Measurements from ENCODE around the gene VWDE.

VWDE gene

DNA sequence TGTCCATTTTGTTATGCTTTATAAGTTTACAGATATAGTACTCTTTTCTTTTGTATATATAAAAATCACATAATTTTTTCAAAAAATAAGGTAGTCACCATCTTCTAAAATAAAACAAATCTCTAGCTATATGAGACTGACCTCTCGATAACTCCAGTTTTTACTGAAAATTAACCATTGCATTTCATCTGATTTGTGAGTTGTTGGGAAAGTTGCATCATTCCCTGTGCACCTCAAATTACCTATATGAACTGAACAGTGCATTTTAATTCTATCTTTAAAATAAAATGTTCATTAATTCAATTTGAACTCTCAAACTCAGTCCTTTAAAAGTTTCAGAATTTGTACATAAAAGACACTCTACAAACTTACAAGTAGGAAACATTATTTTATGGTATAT is 86.0 kb downstream of the VWDE start:
- H3K27me3 ChIP-seq (ENCODE audit: insufficient read depth, low read length) = no peaks in the 10 kb centered on the region
- H3K79me2 ChIP-seq (ENCODE audit: control insufficient read depth, insufficient read depth, low read length, poor library complexity) = no peaks in the 10 kb centered on the region
- H3K4me3 ChIP-seq (ENCODE audit: low read depth, low read length) = no peak overlapping the region
- no peak overlapping the region for H4K91ac ChIP-seq (ENCODE audit: low read depth, low read length)
- H3K23ac ChIP-seq (ENCODE audit: low read length) = no peak overlapping the region
- no peak overlapping the region for H3K18ac ChIP-seq (ENCODE audit: low read length)
- no peaks in the 10 kb centered on the region for H3K4me1 ChIP-seq (ENCODE audit: control insufficient read depth in 1 of 2, insufficient read depth in 2 of 2, low read length in 2 of 2)
- no CpG with 5 or more reads among the region's 1 CpG for WGBS (ENCODE audit: extremely low coverage, insufficient coverage, insufficient read length)
- H2AK5ac ChIP-seq (ENCODE audit: low read length) = no peak overlapping the region
- H3K14ac ChIP-seq (ENCODE audit: low read length) = no peak overlapping the region
- DNase-seq = no peak
- H3K4ac ChIP-seq (ENCODE audit: low read depth, low read length) = no peak overlapping the region
- H4K12ac ChIP-seq (ENCODE audit: low read depth, low read length) = no peak overlapping the region
- no peak overlapping the region for H2AFZ ChIP-seq (ENCODE audit: insufficient read depth, low read length, poor library complexity)
- no peaks in the 10 kb centered on the region for H3K36me3 ChIP-seq (ENCODE audit: control insufficient read depth in 1 of 2, insufficient read depth in 2 of 2, low read length in 2 of 2)
- no peaks in the 10 kb centered on the region for H3K79me1 ChIP-seq (ENCODE audit: low read length)
- H2BK12ac ChIP-seq (ENCODE audit: low read length) = no peak overlapping the region
- H3K4me2 ChIP-seq (ENCODE audit: low read length) = no peak overlapping the region
- no peak overlapping the region for H2BK5ac ChIP-seq (ENCODE audit: low read depth, low read length, poor library complexity)
- H3K9ac ChIP-seq (ENCODE audit: low read length) = no peak overlapping the region
- H2BK120ac ChIP-seq (ENCODE audit: insufficient read depth, low read length, poor library complexity) = no peak overlapping the region
- H3K27ac ChIP-seq (ENCODE audit: low read depth, low read length) = no peak overlapping the region
- H4K8ac ChIP-seq (ENCODE audit: low read depth, low read length) = no peak overlapping the region
- no peaks in the 10 kb centered on the region for H3K9me3 ChIP-seq (ENCODE audit: insufficient read depth, low read depth, low read length)

DNA sequence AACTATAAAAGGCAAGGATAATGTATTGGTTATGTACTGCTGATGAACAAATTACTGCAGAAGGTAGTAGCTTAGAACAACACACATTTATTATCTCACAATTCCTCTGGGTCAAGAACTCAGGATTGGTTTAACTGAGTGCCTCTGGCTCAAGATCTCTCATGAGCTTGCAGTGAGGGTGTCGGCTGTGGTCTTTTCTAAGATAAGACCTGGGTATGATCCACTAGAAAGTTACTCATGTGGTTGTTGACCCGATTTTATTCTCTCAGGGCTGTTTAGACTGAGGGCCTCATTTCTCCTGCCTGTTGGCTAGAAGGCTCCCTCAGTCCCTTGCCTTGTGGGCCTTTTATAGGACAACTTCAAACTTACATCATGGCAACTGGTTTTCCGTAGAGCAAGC is 86.7 kb downstream of the VWDE start:
- H2BK5ac ChIP-seq (ENCODE audit: low read depth, low read length, poor library complexity) = no peak overlapping the region
- no peak overlapping the region for H2BK12ac ChIP-seq (ENCODE audit: low read length)
- H3K79me1 ChIP-seq (ENCODE audit: low read length) = no peaks in the 10 kb centered on the region
- H2AK5ac ChIP-seq (ENCODE audit: low read length) = no peak overlapping the region
- no peak overlapping the region for H3K18ac ChIP-seq (ENCODE audit: low read length)
- H3K4me3 ChIP-seq (ENCODE audit: low read depth, low read length) = no peak overlapping the region
- H3K36me3 ChIP-seq (ENCODE audit: control insufficient read depth in 1 of 2, insufficient read depth in 2 of 2, low read length in 2 of 2) = no peaks in the 10 kb centered on the region
- no peak overlapping the region for H2BK120ac ChIP-seq (ENCODE audit: insufficient read depth, low read length, poor library complexity)
- whole genome bisulfite sequencing (ENCODE audit: extremely low coverage, insufficient coverage, insufficient read length) = no CpG with 5 or more reads among the region's 3 CpGs
- no peaks in the 10 kb centered on the region for H3K79me2 ChIP-seq (ENCODE audit: control insufficient read depth, insufficient read depth, low read length, poor library complexity)
- no peaks in the 10 kb centered on the region for H3K4me1 ChIP-seq (ENCODE audit: control insufficient read depth in 1 of 2, insufficient read depth in 2 of 2, low read length in 2 of 2)
- no peaks in the 10 kb centered on the region for H3K27me3 ChIP-seq (ENCODE audit: insufficient read depth, low read length)
- no peak for DNase-seq
- H4K8ac ChIP-seq (ENCODE audit: low read depth, low read length) = no peak overlapping the region
- H2AFZ ChIP-seq (ENCODE audit: insufficient read depth, low read length, poor library complexity) = no peak overlapping the region
- H3K23ac ChIP-seq (ENCODE audit: low read length) = no peak overlapping the region
- no peak overlapping the region for H3K14ac ChIP-seq (ENCODE audit: low read length)
- no peaks in the 10 kb centered on the region for H3K9me3 ChIP-seq (ENCODE audit: insufficient read depth, low read depth, low read length)
- no peak overlapping the region for H4K91ac ChIP-seq (ENCODE audit: low read depth, low read length)
- H3K4me2 ChIP-seq (ENCODE audit: low read length) = no peak overlapping the region
- no peak overlapping the region for H3K27ac ChIP-seq (ENCODE audit: low read depth, low read length)
- H3K4ac ChIP-seq (ENCODE audit: low read depth, low read length) = no peak overlapping the region
- no peak overlapping the region for H4K12ac ChIP-seq (ENCODE audit: low read depth, low read length)
- no peak overlapping the region for H3K9ac ChIP-seq (ENCODE audit: low read length)

DNA sequence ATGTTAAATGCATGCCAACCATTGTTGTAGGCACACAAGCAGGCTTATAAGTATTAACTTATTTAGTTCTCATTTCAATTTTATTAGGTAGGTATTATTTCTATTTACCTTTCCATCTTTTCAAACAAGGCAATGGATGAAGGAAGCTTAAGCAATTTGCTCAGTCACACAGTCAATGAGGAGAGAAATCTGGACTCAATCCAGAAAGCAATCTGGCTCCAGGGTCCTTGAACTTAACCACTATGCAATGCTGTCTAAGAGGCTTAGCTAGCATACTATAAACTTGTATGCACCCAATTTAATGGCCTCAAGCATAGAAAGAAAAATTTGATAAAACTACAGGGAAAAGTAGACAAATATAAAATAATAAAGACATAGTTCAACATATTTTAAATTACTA is 88.6 kb downstream of the VWDE start:
- Histone ChIP-seq H2BK5ac (ENCODE audit: low read depth, low read length, poor library complexity) (no peak overlapping the region), H3K36me3 (ENCODE audit: control insufficient read depth in 1 of 2, insufficient read depth in 2 of 2, low read length in 2 of 2) (no peaks in the 10 kb centered on the region), H3K4me3 (ENCODE audit: low read depth, low read length) (no peak overlapping the region)

DNA sequence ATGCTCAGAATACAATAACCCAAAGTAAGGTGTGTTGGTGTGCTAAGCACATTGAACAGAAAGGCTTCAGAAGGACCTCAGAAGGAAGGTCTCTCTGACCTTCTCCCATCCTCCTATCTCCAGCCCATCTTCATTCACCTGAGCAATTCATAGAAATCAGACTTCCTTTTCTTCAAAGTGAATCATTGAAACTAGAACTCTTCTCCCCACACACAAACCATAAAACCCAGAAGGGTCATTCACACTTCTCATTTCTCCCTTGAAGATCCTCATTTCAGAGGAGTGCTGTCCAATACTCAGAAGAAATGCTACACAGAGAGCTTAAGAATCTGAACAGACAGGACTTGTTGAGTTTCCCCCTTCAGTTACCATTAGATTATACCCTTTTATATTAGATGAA is 89.5 kb downstream of the VWDE start:
- no peak overlapping the region for H3K4me3 ChIP-seq (ENCODE audit: low read depth, low read length)
- no peak overlapping the region for H3K9ac ChIP-seq (ENCODE audit: low read length)
- H2AFZ ChIP-seq (ENCODE audit: insufficient read depth, low read length, poor library complexity) = no peak overlapping the region
- H3K36me3 ChIP-seq (ENCODE audit: control insufficient read depth in 1 of 2, insufficient read depth in 2 of 2, low read length in 2 of 2) = no peaks in the 10 kb centered on the region
- no peak overlapping the region for H2BK5ac ChIP-seq (ENCODE audit: low read depth, low read length, poor library complexity)
- no peak overlapping the region for H4K8ac ChIP-seq (ENCODE audit: low read depth, low read length)
- H4K12ac ChIP-seq (ENCODE audit: low read depth, low read length) = no peak overlapping the region
- no peaks in the 10 kb centered on the region for H3K79me2 ChIP-seq (ENCODE audit: control insufficient read depth, insufficient read depth, low read length, poor library complexity)
- H3K18ac ChIP-seq (ENCODE audit: low read length) = no peak overlapping the region
- no peaks in the 10 kb centered on the region for H3K27me3 ChIP-seq (ENCODE audit: insufficient read depth, low read length)
- H3K79me1 ChIP-seq (ENCODE audit: low read length) = no peaks in the 10 kb centered on the region
- H3K27ac ChIP-seq (ENCODE audit: low read depth, low read length) = no peak overlapping the region
- H3K23ac ChIP-seq (ENCODE audit: low read length) = no peak overlapping the region
- no peak overlapping the region for H2AK5ac ChIP-seq (ENCODE audit: low read length)
- H3K9me3 ChIP-seq (ENCODE audit: insufficient read depth, low read depth, low read length) = no peaks in the 10 kb centered on the region
- H3K4me1 ChIP-seq (ENCODE audit: control insufficient read depth in 1 of 2, insufficient read depth in 2 of 2, low read length in 2 of 2) = no peaks in the 10 kb centered on the region
- no peak overlapping the region for H4K91ac ChIP-seq (ENCODE audit: low read depth, low read length)
- no peak overlapping the region for H2BK12ac ChIP-seq (ENCODE audit: low read length)
- H3K4ac ChIP-seq (ENCODE audit: low read depth, low read length) = no peak overlapping the region
- H2BK120ac ChIP-seq (ENCODE audit: insufficient read depth, low read length, poor library complexity) = no peak overlapping the region
- H3K14ac ChIP-seq (ENCODE audit: low read length) = no peak overlapping the region
- no peak for DNase-seq
- no peak overlapping the region for H3K4me2 ChIP-seq (ENCODE audit: low read length)

More for the DNA sequence above, 88.6 kb downstream of the VWDE start:
- no peak overlapping the region for H3K4me2 ChIP-seq (ENCODE audit: low read length)
- no peak overlapping the region for H3K18ac ChIP-seq (ENCODE audit: low read length)
- no peak overlapping the region for H3K4ac ChIP-seq (ENCODE audit: low read depth, low read length)
- no peaks in the 10 kb centered on the region for H3K79me2 ChIP-seq (ENCODE audit: control insufficient read depth, insufficient read depth, low read length, poor library complexity)
- DNase-seq = no peak
- no peak overlapping the region for H3K9ac ChIP-seq (ENCODE audit: low read length)
- H4K91ac ChIP-seq (ENCODE audit: low read depth, low read length) = no peak overlapping the region
- no peak overlapping the region for H2BK12ac ChIP-seq (ENCODE audit: low read length)
- no peak overlapping the region for H3K23ac ChIP-seq (ENCODE audit: low read length)
- no peaks in the 10 kb centered on the region for H3K4me1 ChIP-seq (ENCODE audit: control insufficient read depth in 1 of 2, insufficient read depth in 2 of 2, low read length in 2 of 2)
- no peak overlapping the region for H2AFZ ChIP-seq (ENCODE audit: insufficient read depth, low read length, poor library complexity)
- H3K14ac ChIP-seq (ENCODE audit: low read length) = no peak overlapping the region
- no peak overlapping the region for H2BK120ac ChIP-seq (ENCODE audit: insufficient read depth, low read length, poor library complexity)
- H3K27me3 ChIP-seq (ENCODE audit: insufficient read depth, low read length) = no peaks in the 10 kb centered on the region
- H2AK5ac ChIP-seq (ENCODE audit: low read length) = no peak overlapping the region
- H4K8ac ChIP-seq (ENCODE audit: low read depth, low read length) = no peak overlapping the region
- no peaks in the 10 kb centered on the region for H3K79me1 ChIP-seq (ENCODE audit: low read length)
- H3K9me3 ChIP-seq (ENCODE audit: insufficient read depth, low read depth, low read length) = no peaks in the 10 kb centered on the region
- no peak overlapping the region for H3K27ac ChIP-seq (ENCODE audit: low read depth, low read length)
- no peak overlapping the region for H4K12ac ChIP-seq (ENCODE audit: low read depth, low read length)

DNA sequence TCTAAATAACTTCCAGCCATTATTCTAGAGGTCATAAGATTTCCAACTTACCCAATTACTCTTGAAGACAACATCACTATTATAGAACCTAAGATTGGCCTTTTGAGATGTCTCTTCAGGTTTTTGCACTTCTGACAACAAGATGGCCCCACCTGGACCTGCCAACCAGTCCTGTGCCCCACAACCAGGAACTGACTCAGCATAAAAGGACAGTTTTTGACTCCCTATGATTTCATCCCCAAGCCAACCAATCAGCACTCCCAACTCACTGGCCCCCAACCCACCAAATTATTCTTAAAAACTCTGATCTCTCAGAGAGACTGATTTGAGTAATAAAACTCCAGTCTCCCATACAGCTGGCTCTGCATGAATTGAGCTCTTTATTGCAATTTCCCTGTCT is 98.2 kb downstream of the VWDE start:
- Histone ChIP-seq H2BK120ac (ENCODE audit: insufficient read depth, low read length, poor library complexity) (no peak overlapping the region), H3K4me1 (ENCODE audit: control insufficient read depth in 1 of 2, insufficient read depth in 2 of 2, low read length in 2 of 2) (no peaks in the 10 kb centered on the region), H3K4ac (ENCODE audit: low read depth, low read length) (no peak overlapping the region), H4K91ac (ENCODE audit: low read depth, low read length) (no peak overlapping the region), H3K18ac (ENCODE audit: low read length) (no peak overlapping the region), H2AK5ac (ENCODE audit: low read length) (no peak overlapping the region), H4K12ac (ENCODE audit: low read depth, low read length) (no peak overlapping the region), H3K23ac (ENCODE audit: low read length) (no peak overlapping the region), H3K4me3 (ENCODE audit: low read depth, low read length) (no peak overlapping the region), H2BK5ac (ENCODE audit: low read depth, low read length, poor library complexity) (no peak overlapping the region), H3K14ac (ENCODE audit: low read length) (no peak overlapping the region), H3K9ac (ENCODE audit: low read length) (no peak overlapping the region), H4K8ac (ENCODE audit: low read depth, low read length) (no peak overlapping the region), H3K79me1 (ENCODE audit: low read length) (no peaks in the 10 kb centered on the region), H3K79me2 (ENCODE audit: control insufficient read depth, insufficient read depth, low read length, poor library complexity) (no peaks in the 10 kb centered on the region), H2BK12ac (ENCODE audit: low read length) (no peak overlapping the region), H3K27ac (ENCODE audit: low read depth, low read length) (no peak overlapping the region), H2AFZ (ENCODE audit: insufficient read depth, low read length, poor library complexity) (no peak overlapping the region), H3K9me3 (ENCODE audit: insufficient read depth, low read depth, low read length) (no peaks in the 10 kb centered on the region), H3K4me2 (ENCODE audit: low read length) (no peak overlapping the region), H3K36me3 (ENCODE audit: control insufficient read depth in 1 of 2, insufficient read depth in 2 of 2, low read length in 2 of 2) (no peaks in the 10 kb centered on the region), H3K27me3 (ENCODE audit: insufficient read depth, low read length) (no peaks in the 10 kb centered on the region)
- no peak for DNase-seq
